ENCODE results near the gene PAX8.

The PAX8 gene

GRCh38 chr2:113209011-113209645, 69.6 kb downstream of the PAX8 start:
- DNase-seq = no peak

- no peak for DNase-seq
Observed at GRCh38 chr2:113208396-113208795, 70.3 kb downstream of the PAX8 start.

- no peak for DNase-seq
Observed at GRCh38 chr2:113207021-113207420, 71.7 kb downstream of the PAX8 start.

DNA sequence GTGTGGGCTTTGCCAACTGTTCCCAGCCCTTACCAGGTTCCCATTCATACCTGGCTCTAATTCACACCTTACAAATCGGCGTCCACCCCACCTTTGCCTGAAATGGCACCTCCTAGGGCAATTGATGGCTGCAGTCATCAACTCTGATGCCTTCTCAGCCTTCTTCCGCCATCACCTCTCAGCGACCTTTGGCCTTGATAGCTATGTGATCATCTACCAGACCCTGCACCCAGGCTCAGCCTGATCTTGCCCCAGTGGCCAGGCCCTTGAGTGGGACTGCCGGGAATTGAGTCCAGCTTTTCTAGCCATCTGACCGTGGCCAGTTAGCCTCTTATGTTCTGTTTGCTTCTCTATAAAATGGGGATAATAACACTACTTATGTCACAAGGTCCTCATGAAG, 72.5 kb downstream of the PAX8 start:
- DNase-seq = no peak

DNA sequence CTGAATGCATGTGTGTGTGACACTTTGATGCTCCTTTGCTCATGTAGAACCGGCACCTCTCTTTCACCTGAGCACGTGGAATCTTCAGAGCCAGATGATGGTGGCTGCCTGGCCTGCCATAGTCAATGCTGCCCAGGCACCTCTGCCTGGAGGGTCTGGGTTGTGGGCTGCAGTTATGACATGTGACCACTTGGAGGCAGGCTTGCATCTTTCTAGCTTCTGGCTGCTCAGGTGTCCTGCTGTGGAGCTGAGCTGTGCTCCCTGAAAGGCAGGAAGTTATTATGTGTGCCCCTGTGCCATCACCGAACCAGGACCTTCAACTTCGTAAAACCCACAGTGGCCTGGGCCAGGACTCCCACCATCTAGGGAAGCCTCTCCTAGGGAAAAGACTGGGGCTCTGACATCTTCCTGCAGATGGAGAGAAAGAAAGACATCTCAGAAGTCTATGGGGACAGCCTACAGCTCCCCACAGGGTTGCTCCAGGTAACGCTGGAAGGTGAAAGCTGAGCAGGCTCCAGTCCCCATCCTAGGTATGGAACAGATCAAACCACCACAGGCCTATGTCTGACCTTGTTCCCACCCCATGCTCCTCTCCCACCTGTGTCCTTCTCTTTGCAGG, 74.7 kb downstream of the PAX8 start:
- peak in 51 of 56 donors; percentile 10 to 80 (median 49) for DNase-seq

GRCh38 chr2:113203217-113203530, 75.5 kb downstream of the PAX8 start:
- DNase-seq = no peak

GRCh38 chr2:113202305-113203216, 76.2 kb downstream of the PAX8 start:
- peak in 27 of 56 donors; percentile 10 to 50 (median 29) for DNase-seq

DNA sequence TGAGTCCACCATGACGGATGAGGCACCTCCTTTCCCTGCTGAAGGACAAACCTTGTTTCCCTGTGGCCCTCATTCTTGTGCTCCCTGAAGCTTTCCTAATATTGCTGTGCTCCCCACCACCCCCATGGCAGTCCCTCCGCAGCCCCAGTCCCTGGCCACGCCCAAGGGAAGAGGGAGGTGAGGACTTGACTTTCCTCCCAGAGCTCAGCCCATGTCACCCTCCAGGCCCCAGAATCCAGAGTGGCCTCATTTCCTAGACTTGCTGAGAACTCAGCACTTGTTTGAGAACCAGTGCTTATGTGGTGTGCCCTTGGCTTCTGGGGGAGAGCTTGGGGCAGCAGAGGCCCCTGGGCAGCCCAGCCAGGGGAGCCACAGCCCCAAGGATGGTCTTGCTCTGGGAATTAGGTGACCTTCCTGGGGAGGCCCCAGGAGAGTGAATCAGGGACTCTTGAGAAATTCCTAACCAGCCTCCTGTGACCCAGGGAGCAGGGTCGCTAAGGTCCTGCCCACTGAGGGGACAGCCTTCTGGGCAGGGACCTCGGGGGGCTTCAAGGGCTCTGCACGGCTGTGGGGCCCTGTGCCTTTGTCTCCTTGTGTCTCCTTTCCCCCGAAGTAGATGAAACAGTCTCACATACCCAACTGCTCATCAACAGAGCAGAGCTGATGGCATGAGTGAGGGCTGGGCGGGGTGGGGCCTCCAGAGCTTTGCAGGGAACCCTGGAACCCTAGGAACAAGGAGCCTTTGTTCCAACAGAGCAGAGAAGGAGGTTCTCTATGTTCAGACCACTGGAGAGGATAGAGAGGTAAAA, 77.0 kb downstream of the PAX8 start:
- DNase-seq = peak in 1 of 56 donors; percentile 6

DNA sequence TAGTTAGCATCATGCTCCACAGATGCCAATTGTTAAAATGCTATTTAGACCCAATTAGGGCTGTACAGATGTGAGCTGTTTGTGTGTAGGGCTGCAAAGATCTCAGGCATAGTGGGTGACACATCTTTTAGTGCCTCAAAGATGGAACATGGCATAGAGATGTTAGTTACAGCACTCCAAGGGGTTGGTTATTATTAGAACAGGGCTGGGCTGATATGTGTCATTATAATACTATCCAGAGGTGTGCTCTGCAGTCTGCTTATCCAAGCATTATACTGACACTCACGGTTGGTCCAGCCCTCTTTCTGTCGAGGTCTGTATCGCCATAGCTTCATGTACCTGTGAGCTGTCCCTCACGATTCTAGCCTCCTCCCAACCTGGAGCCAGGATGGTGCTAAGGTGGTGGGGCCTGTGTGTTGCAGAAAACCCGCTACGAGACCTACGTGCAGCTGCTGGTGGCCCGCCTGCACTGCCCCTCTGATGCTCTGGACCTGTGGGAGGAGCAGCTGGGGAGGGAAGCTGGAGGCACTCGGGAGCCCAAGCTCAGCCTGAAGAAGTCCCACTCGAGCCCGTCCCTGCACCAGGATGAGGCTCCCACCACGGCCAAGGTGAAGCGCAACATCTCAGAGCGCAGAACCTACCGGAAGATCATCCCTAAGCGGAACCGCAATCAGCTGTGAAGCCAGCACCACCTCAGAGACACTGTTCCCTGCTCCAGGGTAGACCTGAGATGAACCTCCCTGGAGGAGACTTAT, 77.8 kb downstream of the PAX8 start:
- DNase-seq = no peak

DNA sequence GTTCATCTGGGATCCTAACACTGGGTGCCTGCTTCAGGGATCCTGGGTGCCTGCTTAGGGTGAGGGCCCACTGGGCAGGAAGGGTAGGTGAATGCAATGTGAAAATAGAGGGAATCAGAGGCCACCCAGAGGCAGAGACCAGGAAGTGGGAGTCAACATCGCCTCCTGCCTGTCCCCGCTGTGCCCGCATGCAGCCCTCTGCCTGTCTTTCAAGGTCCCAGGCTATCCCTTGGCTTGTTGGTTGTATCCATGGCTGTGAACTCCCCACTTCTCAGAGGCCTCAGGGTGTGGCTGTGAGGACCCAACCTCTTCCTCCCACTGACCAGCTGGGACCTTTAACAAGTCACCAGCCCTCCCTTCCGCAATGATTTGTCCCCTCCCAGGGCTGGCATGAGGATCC, 78.5 kb downstream of the PAX8 start:
- no peak for DNase-seq

- DNase-seq = peak in 54 of 56 donors; percentile 14 to 90 (median 62)
Observed at GRCh38 chr2:113198790-113199612, 79.7 kb downstream of the PAX8 start.

- DNase-seq = no peak
Observed at GRCh38 chr2:113198048-113198789, 80.5 kb downstream of the PAX8 start.

- no peak for DNase-seq
Observed at GRCh38 chr2:113197347-113198047, 81.2 kb downstream of the PAX8 start.

DNA sequence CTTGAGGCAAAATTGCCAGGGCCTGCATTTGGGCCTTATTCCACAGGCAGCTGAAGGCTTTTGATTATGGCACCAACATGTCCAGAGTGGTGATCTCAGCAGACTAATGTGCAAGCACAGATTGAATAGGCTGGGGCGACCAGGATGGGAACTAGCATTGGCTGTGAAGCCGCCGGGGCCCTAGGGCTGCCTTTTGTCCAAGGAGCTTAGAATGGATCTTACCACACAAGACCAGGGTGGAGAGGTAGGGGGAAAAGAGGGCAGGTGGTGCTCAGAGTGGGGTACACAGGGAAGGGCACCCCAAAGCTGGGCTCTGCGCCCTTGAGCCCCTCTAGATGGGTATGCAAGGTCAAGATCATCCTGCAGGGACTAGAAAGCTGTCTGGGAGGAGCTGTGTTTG, 81.9 kb downstream of the PAX8 start:
- DNase-seq = no peak

DNA sequence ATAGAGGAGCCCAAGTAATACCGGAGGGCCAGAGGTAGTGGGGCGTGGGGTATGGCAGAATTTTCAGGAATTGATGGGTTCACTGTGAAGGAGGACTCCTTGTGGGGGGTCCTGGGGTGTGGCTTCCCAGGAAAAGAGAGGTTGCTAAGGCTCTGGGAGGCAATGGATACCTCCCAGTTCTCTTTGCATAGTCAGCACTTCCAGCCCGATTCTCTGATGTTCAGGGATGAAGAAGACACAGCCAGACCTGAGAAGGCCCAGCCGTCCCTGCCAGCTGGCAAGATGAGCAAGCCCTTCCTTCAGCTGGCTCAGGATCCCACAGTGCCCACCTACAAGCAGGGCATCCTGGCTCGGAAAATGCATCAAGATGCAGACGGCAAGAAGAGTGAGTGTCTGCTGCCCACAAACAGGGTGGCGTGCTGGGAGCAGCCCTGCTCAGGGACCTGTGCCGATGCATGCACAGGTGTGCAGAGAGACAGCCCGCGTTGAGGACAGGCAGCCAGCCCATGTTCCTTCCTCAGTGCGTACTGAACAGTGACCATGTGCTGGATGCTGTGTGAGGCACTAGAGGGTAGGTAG, 82.7 kb downstream of the PAX8 start:
- no peak for DNase-seq

- no peak for DNase-seq
Observed at GRCh38 chr2:113192459-113193100, 86.1 kb downstream of the PAX8 start.

- DNase-seq = no peak
Observed at GRCh38 chr2:113190871-113191270, 87.8 kb downstream of the PAX8 start.

DNA sequence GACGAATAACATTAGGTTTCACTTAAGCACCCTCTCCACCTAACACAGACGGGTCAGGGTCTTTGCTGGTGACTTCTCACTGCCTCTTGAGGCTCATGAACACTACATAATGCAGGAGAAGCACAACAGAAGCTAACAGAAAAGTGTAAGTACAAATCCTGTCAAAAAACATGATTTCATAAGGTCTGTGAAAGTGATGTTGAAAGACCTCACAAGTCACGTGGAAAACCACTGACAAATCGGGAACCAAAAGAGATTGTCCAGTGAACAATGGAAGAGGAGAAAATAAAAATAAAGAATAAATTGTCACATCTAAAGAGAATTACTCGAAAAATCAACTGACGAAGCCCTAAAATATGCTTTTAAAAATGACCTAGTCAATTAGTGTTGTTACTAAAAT, 91.0 kb downstream of the PAX8 start:
- no peak for DNase-seq
